ENCODE measurements around the gene FAM174B.

The FAM174B gene

GRCh38 chr15:92655178-92655995, at the start of gene FAM174B:
FAM174B (minus strand) TSS chr15:92655775.
- peak; percentile 70 for DNase-seq (ENCODE audit: low read depth, low spot score)

GRCh38 chr15:92696096-92696495, 40.5 kb upstream of the FAM174B start:
- DNase-seq (ENCODE audit: low read depth, low spot score): no peak

GRCh38 chr15:92693691-92694331, 38.2 kb upstream of the FAM174B start:
- DNase-seq (ENCODE audit: low read depth, low spot score): peak; percentile 79

DNA sequence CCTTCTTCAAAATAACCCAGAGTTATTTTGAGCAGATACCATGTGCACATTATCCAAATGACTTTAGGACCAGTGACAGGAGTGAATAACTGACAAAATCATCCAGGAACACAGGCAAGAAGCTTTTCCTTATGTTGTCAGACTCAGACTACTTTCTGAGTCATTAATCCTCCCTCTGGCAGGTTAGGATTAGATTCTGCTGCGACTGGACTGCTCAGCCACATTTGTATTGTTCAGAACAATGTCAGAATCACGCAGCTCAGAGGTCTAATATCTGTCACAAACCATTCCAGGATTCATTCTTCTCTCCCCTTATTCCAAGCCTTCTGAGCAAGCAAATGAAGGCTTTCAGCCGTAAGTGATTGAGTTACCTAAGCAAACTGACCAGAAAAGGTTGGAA, 34.8 kb upstream of the FAM174B start:
- no peak for DNase-seq (ENCODE audit: low read depth, low spot score)

GRCh38 chr15:92687746-92688145, 32.2 kb upstream of the FAM174B start:
- DNase-seq (ENCODE audit: low read depth, low spot score): no peak

DNA sequence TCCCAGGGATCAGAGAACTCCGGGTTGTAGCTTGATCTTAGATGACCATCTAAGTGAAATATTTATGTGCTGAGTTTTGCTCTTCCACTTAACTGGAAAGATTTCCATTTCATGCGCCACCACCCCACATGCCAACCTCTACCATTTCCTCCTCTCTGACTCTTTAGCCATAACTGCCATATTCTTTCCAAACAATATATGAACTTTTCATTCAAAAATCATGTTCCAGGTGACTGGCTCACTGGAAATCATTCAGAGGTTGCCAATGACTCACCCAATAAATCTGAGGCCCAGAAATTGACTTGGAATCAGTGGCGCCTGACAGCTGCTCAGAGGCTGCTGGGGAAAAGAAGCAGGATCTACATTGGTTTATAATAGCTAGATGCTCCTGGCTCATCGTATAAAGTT, 31.6 kb upstream of the FAM174B start:
- DNase-seq (ENCODE audit: low read depth, low spot score): no peak

GRCh38 chr15:92683511-92683834, 27.9 kb upstream of the FAM174B start:
- peak; percentile 82 for DNase-seq (ENCODE audit: low read depth, low spot score)

- DNase-seq (ENCODE audit: low read depth, low spot score): no peak
Measured at GRCh38 chr15:92682741-92683510, 27.4 kb upstream of the FAM174B start.

- no peak for DNase-seq (ENCODE audit: low read depth, low spot score)
Measured at GRCh38 chr15:92681141-92681631, 25.6 kb upstream of the FAM174B start.

DNA sequence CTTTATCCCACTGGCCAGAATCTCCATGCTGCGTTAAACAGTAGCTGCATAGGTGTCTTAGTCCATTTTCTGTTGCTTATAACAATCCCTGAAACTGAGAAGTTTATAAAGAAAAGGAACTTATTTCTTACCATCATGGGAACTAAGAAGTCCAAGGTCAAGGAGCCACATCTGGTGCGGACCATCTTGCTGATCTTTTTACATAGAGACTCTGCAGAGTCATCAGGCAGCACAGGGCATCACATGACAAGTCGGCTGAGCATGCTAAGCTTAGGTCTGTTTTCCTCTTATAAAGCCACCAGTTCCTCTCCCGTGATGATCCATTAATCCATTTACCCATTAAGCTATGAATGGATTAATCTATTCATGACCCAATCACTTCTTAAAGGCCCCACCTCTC, 22.4 kb upstream of the FAM174B start:
- DNase-seq (ENCODE audit: low read depth, low spot score): no peak

DNA sequence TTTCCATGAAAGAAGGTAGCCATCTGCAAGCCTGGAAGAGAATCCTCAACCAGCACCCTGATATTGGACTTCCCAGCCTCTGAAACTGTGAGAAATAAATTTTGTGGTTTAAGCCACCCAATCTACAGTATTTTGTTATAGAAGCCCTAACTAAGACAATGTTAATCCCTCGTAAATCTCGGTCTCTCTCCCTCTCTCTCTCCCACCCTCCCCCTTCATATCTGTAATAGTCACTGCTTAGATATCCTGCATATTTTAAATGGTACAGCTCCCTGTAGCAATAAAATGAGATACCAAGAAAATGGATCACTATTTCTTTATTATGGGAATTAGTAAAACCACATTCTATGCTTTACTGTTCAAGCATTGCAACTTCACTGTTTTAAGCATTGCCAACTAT, 21.0 kb upstream of the FAM174B start:
- DNase-seq (ENCODE audit: low read depth, low spot score): no peak

- DNase-seq (ENCODE audit: low read depth, low spot score): no peak
Measured at GRCh38 chr15:92675485-92675884, 19.9 kb upstream of the FAM174B start.

DNA sequence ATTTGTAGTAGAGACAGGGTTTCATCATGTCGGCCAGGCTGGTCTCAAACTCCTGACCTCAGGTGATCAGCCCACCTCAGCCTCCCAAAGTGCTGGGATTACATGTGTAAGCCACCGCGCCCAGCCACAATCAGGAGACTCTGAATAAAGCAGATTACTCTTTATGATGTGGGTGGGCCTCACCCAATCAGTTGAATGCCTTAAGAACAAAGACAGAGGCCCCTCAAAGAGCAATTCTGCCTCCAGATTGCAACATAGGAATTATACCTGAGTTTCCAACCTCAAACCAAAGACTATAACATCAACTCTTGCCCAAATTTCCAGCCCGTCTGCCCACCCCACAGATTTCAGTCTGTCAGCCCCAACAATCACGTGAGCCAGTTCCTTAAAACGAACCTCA, 18.8 kb upstream of the FAM174B start:
- DNase-seq (ENCODE audit: low read depth, low spot score): no peak

- DNase-seq (ENCODE audit: low read depth, low spot score): no peak
Measured at GRCh38 chr15:92672102-92672501, 16.5 kb upstream of the FAM174B start.

DNA sequence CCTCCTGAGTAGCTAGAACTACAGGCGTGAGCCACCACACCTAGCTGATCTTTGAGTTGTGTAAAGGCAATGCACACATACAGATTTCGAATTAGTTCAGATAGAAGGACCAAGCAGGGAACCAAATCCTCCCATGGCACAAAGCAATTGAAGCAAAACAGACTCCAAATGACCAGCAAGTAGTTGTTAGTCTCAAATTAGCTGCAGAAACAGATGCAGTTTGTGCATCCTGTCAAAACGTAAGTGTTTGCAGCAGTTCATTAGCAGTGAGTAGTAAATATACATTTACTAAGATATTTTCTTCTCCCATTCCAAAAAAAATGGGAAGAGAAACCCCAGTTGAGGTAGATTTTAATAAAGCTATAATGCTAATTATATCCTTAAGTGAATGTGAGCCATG, 15.8 kb upstream of the FAM174B start:
- DNase-seq (ENCODE audit: low read depth, low spot score): no peak

- DNase-seq (ENCODE audit: low read depth, low spot score): peak; percentile 90
Measured at GRCh38 chr15:92670621-92671020, 15.0 kb upstream of the FAM174B start.

- no peak for DNase-seq (ENCODE audit: low read depth, low spot score)
Measured at GRCh38 chr15:92669432-92669831, 13.9 kb upstream of the FAM174B start.

- no peak for DNase-seq (ENCODE audit: low read depth, low spot score)
Measured at GRCh38 chr15:92668620-92669019, 13.0 kb upstream of the FAM174B start.

GRCh38 chr15:92667970-92668485, 12.5 kb upstream of the FAM174B start:
- DNase-seq (ENCODE audit: low read depth, low spot score): no peak

GRCh38 chr15:92667287-92667904, 11.8 kb upstream of the FAM174B start:
- peak; percentile 51 for DNase-seq (ENCODE audit: low read depth, low spot score)

DNA sequence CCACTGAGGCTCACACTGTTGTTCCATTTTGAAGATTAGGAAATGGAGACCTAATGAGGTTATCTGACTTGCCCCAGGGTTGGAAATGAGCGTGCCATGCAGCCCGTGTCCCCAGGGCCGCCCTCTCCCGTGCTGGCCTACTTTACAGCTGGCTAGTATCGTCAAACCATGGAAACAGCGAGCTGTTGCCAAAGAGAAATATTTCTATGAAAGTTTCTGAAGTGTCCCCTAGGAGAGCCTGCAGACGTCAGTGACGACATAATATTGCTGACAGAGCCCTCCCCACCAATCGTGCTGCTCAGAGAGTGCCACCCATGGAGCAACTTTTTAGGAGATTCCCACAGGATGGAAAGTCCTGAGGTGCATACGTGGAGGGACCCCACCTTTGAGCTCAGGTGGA, 11.2 kb upstream of the FAM174B start:
- DNase-seq (ENCODE audit: low read depth, low spot score): no peak

DNA sequence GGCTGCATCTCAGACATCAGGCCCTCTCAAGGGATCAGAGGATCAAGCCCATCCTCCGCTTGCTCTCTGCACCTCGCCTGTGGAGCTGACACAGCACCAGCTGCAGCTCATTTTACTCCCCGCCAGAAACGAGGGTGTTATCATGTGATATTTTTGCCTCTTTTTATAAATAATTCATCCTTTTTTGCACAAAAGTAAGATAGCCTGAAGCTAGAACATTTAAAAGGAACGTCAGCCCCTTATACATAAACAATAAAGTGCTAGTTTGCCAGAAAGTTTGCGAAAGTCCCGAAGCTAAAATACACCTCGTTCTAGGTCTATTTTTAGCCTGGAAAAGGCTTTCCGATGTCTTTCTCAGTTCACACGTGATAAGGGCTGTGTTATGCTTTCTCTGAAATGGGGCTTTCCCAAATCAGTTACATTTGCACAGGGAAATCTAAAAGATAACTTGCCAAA, 9.6 kb upstream of the FAM174B start:
- no peak for DNase-seq (ENCODE audit: low read depth, low spot score)

Measured in ELF-1 (cell line).